GM21825 (cell line): ENCODE measurements around the gene MAFG.
"Not testable (repeated sequence)": the region's sequence is repeated elsewhere in the genome, so short reads cannot be mapped to it uniquely, and the experiment has no call there.

Experiments
- ATAC-seq: cut with Tn5 transposase; IDR thresholded peaks from one replicate; pipeline ENCODE4 v1.9.1; 2021; ENCODE audit warnings: mild to moderate bottlenecking, moderate library complexity; ENCODE audit not compliant: unreplicated experiment

Gene MAFG

GRCh38 chr17:81958633-81959342, 31.3 kb upstream of the MAFG start:
- ATAC-seq = no peak

GRCh38 chr17:81957691-81958432, 30.3 kb upstream of the MAFG start:
- no peak for ATAC-seq

DNA sequence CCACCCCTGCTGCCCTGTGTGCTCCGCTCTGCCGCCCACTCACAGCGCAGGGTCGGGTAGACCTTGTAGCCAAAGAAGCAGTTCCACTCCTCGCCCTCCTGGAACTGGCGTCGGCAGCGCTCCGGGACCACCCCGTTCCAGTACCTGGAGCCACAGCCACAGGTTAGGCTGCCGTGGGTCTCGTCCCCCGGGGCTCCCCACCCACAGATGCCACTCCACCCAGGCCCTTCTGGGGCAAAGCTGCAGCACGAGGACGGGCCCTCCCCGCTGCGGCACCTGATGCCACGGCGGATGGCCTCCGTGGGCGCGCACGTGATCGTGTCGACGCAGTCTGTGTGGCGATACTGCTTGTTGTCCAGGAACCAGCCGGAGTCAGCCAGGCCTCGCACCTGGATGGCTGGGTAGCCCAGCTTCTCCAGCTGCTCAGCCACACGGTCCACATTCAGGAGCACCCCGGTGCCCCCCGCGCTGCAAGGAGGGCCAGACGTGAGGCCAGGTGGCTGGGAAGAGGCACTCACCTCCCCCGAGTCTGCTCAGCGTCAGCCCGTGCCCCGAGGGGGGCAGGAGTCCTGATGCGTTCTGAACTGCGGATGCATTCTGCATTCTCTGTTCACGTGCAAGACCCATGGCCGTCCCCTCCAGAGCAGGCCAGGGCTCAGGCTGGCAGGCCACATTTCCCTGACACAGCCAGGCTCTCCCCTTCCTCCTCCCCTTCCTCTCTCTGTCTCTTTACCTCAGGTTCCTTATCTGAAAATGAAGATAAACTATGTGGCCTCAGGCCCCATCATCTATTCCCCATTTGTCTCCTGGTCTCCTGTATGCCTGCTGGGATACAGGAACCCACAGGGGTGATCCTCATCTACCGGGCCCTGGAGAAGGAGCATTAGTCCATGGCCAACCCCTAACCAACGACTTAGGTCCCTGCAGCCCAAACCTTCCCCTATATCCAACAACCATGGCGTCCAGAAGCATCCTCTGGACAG, 29.4 kb upstream of the MAFG start:
- ATAC-seq = no peak

DNA sequence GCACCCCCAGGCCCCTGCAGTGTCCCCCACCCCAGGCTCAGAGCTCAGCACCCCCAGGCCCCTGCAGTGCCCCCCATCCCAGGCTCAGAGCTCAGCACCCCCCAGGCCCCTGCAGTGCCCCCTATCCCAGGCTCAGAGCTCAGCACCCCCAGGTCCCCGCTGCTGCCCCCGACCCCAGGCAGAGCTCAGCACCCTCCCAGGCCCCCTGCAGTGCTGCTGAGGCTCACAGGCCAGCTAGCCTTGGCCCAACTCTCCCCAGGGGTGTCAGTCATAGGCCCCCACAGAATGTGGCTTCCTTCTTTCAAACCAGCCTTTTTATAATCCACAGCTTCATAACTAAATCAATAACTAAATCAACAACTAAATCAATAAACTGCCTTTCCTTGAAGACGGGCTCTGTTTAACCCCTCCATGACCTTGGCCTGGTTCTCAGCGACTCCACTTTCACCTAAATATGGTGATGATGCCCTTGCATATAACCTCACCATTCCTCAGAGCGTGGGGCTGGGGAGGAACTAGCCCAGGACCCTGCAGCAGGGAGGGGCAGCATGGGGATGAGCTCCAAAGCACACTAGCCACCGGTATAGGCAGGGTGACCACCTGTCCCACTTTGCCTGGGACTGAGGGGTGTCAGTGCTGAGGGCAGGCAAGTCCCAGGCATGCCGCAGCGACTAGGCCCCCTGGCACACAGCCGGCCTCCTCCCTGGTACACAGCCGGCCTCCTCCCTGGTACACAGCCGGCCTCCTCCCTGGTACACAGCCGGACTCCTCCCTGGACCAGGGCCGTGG, 28.4 kb upstream of the MAFG start:
- ATAC-seq = no peak

DNA sequence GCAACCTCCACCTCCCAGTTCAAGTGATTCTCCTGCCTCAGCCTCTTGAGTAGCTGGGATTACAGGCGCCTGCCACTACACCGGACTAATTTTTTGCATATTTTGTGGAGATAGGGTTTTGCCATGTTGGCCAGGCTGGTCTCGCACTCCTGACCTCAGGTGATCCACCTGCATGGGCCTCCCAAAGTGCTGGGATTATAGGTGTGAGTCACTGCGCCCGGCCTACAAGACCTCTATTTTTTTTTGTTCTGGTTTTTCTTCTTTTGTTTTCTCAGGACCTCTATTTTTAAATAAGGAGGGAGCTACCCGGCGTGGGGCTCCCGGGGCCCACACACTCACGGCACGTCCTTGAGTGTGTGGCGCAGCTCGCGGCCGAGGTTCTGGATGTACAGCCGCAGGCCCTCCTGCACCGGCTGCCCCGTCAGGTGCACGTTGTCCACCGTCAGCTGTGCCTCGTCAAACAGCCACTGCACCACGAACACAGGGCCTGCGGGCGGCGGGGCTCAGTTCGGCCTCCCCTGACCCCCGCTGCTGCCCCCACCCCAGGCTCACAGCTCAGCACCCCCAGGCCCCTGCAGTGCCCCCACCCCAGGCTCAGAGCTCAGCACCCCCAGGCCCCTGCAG, 27.6 kb upstream of the MAFG start:
- ATAC-seq = no peak

GRCh38 chr17:81954131-81955057, 26.9 kb upstream of the MAFG start:
- no peak for ATAC-seq

GRCh38 chr17:81953443-81953842, 25.9 kb upstream of the MAFG start:
- not testable (repeated sequence) for ATAC-seq

DNA sequence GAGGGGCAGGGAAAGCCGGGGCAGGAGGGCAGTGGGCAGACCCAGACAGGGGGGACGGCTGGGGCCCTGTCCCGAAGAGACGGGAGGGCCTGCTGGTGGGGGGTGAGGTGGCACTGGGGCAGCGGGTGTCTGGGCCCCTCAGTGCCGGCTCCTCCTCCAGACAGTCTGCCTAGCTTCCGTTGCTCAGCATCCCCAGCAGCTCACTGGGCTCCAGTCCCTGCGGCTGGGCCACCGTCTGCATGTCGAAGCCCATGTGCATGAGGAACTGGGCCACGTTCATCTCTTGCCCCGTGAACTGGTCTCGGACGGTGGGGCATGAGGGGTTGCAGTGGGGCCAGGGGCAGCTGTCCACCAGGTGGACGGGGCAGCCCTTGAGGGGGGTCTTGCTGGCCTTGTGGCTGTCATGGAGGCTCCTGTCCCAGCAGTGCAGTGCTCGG, 25.3 kb upstream of the MAFG start:
- ATAC-seq = no peak

- no peak for ATAC-seq
Measured at GRCh38 chr17:81951785-81952684, 24.5 kb upstream of the MAFG start.

DNA sequence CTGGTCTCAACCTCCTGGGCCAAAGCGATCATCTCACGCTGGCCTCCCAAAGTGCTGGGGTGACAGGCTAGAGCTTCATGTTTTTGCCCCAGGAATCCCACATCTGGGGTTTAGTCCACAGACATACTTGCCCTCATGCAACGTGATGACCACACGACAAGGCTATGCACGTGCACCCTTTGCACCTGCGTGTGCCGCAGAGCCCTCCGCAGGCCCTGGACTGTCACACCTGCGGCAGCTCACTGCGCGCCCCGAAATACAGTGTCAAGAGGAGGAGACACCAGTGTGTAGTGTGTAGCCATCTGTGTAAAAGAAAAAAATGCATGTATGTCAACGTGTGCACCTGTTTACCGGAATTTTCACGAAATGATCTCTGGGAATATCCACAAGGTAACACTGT, 23.0 kb upstream of the MAFG start:
- no peak for ATAC-seq

- ATAC-seq = no peak
Measured at GRCh38 chr17:81948635-81949378, 21.3 kb upstream of the MAFG start.

- no peak for ATAC-seq
Measured at GRCh38 chr17:81947189-81947588, 19.7 kb upstream of the MAFG start, which contains the start of gene MYADML2. Gene MYADML2, minus strand, starts transcription at chr17:81947233. Its CDS starts 5,492 bp downstream, at chr17:81941741.

DNA sequence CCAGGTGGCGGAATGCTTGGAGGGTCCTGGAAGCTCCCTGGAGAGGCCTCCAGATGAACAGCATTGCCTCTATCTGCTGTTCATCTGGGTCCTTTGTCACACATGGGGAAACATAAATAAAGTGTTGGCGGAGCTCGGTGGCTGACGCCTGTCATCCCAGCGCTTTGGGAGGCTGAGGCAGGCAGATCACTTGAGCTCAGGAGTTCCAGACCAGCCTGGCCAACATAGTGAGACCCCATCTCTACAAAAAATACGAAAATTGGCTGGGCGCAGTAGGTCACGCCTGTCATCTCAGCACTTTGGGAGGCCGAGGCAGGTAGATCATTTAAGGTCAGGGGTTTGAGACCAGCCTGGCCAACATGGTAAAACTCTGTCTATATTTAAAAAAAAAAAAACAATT, 17.3 kb upstream of the MAFG start:
- ATAC-seq = no peak

GRCh38 chr17:81942167-81942553, 14.6 kb upstream of the MAFG start:
- no peak for ATAC-seq

- no peak for ATAC-seq
Measured at GRCh38 chr17:81941484-81942166, 14.1 kb upstream of the MAFG start.
